HepG2 (cell line): Measurements from ENCODE around the gene GPR37L1. TPM values are rescaled to one million over a fixed set of nuclear protein-coding genes. Genes with fewer than 3 reads are reported as not detected.

Experiments
- ATAC-seq: fragments of 200-7000 bp; cut with Tn5 transposase; 3 replicates; pipeline ENCODE4 v1.9.1; 2020; ENCODE audit warnings: mild to moderate bottlenecking, moderate library complexity
- BruUV-seq: library from RNA; stranded (reverse); fragments of 400-500 nt; replicated peaks from 2 replicates; lab custom pipeline; 2021; lab: Mats Ljungman, UMichigan
- CTCF ChIA-PET: fragments of 300-600 bp; formaldehyde crosslinking; extraction: SDS; loops from one replicate; lab custom pipeline; 2021; ENCODE audit warnings: low total read pairs, inconsistent platforms, low intra/inter-chr PET ratio; lab: Yijun Ruan, JAX
- POLR2A ChIA-PET: fragments of 350-600 bp; sonication (Branson Sonifier 250); formaldehyde crosslinking; loops from one replicate; lab custom pipeline; 2020; ENCODE audit warnings: antibody characterized with exemption, inconsistent platforms; lab: Yijun Ruan, JAX
- DNase-seq: peaks from one replicate; pipeline ENCODE4 v3.0.0-alpha.2; 2015; ENCODE audit warnings: low spot score
- FAIRE-seq: peaks from 3 replicates; lab custom pipeline; 2011; peaks lifted over from hg19 to GRCh38; lab: Jason Lieb, UNC
- H2AFZ ChIP-seq: one replicate; pipeline ENCODE4 v1.6.1; 2011; ENCODE audit warnings: low read length, inconsistent platforms
- H3K27ac ChIP-seq: fragments of 300-600 bp; 3 replicates; pipeline ENCODE4 v1.8.0; 2011; ENCODE audit warnings: mixed run types, mild to moderate bottlenecking, mixed read lengths, low read length, inconsistent platforms; ENCODE audit not compliant: insufficient read depth; ENCODE audit errors: extremely low read length
- H3K27me3 ChIP-seq, 2 experiments: fragments of 200-600 bp in 1 of 2; 2 replicates in 1 of 2; 3 replicates in 1 of 2; pipeline versions ENCODE4 v1.6.0 to v1.8.0; 2011; ENCODE audit warnings: low read length in 2 of 2, mild to moderate bottlenecking in 2 of 2, moderate library complexity in 2 of 2, inconsistent platforms in 1 of 2; ENCODE audit not compliant: insufficient read depth in 2 of 2, control insufficient read depth in 1 of 2
- H3K36me3 ChIP-seq, 2 experiments: fragments of 200-600 bp in 1 of 2; replicated peaks in 1 of 2; 2 replicates in 1 of 2; 3 replicates in 1 of 2; pipeline versions ENCODE4 v1.5.1 to v1.8.0; 2011; ENCODE audit warnings: low read length in 2 of 2, inconsistent platforms in 1 of 2; ENCODE audit not compliant: insufficient read depth in 2 of 2, control insufficient read depth in 1 of 2
- H3K4me1 ChIP-seq: 2 replicates; pipeline ENCODE4 v1.5.1; 2012; ENCODE audit warnings: low read length, inconsistent platforms; ENCODE audit not compliant: insufficient read depth
- H3K4me2 ChIP-seq: 2 replicates; pipeline ENCODE4 v1.6.0; 2011; ENCODE audit warnings: low read depth, low read length, inconsistent platforms
- H3K4me3 ChIP-seq, 3 experiments: fragments of 200-600 bp in 1 of 3; sonication (generic), shearing (Covaris generic) in 1 of 3; replicated peaks in 1 of 3; 2 replicates each; pipeline ENCODE4 v1.5.1; 2011 to 2016; ENCODE audit warnings: low read length in 3 of 3, inconsistent platforms in 2 of 3, low read depth in 2 of 3, mild to moderate bottlenecking in 2 of 3, control low read depth in 1 of 3, mixed read lengths in 1 of 3; ENCODE audit not compliant: insufficient read depth in 1 of 3
- H3K79me2 ChIP-seq: one replicate; pipeline ENCODE4 v1.6.1; 2011; ENCODE audit warnings: low read length, inconsistent platforms; ENCODE audit not compliant: insufficient read depth
- H3K9ac ChIP-seq: 2 replicates; pipeline ENCODE4 v1.6.0; 2011; ENCODE audit warnings: mild to moderate bottlenecking, low read depth, low read length, inconsistent platforms; ENCODE audit not compliant: insufficient read depth
- H3K9me3 ChIP-seq: 2 replicates; pipeline ENCODE4 v1.5.1; 2012; ENCODE audit warnings: mild to moderate bottlenecking, low read length
- H4K20me1 ChIP-seq: 2 replicates; pipeline ENCODE4 v1.6.0; 2011; ENCODE audit warnings: inconsistent platforms, mild to moderate bottlenecking, low read length, moderate library complexity; ENCODE audit not compliant: insufficient read depth
- HNF1A ChIP-seq, 2 experiments: sonication (generic) in 1 of 2; formaldehyde crosslinking in 1 of 2; IDR thresholded peaks; 2 replicates each; pipeline versions ENCODE4 v1.4.0 to v1.6.1; 2016 to 2020; ENCODE audit warnings: borderline replicate concordance in 1 of 2, low read depth in 1 of 2, mild to moderate bottlenecking in 1 of 2, missing genetic modification reagents in 1 of 2
- WGBS: methylation state at CpG from one replicate; pipeline ENCODE4 v1.1.6; 2017; ENCODE audit warnings: low lambda C conversion rate; 5-methylcytosine and 5-hydroxymethylcytosine counted together
- in situ Hi-C: cut with HindIII; loops from 2 replicates; pipeline ENCODE4 v1.10.0; 2017; ENCODE audit warnings: low pct_unique_long_range_greater_than_20kb; ENCODE audit not compliant: extremely low pct_ligation_motif_present
- intact Hi-C: fragments of 100-400 bp; cut with micrococcal nuclease; formaldehyde crosslinking; loops from one replicate; pipeline ENCODE4 v1.10.0; 2022; ENCODE audit not compliant: unreplicated experiment
- polyA plus RNA-seq, 8 experiments: library from polyadenylated mRNA; depleted of rRNA in 3 of 8; stranded (reverse) in 7 of 8; unstranded in 1 of 8; fragments of >200 nt; fragmentation: Illumina TruSeq in 4 of 8; extraction: Trizol in 4 of 8; gene quantifications; 2 replicates each; pipeline versions ENCODE4 v1.2.1 to v1.2.3, GENCODE V29; 2011 to 2016; ENCODE audit warnings: low read depth in 4 of 8, missing spikeins in 1 of 8, mixed read lengths in 1 of 8; ENCODE audit not compliant: insufficient read depth in 1 of 8
- total RNA-seq, 5 experiments: library from RNA; depleted of rRNA; stranded (reverse); fragments of >200 nt; fragmentation: Illumina TruSeq; extraction: Trizol; gene quantifications; 2 replicates each; pipeline ENCODE4 v1.2.3, GENCODE V29; 2016; ENCODE audit warnings: low read depth in 1 of 5

The GPR37L1 gene
- total and polyA plus RNA-seq, 2 of the 13 experiments (the other 11 are each of a cell fraction or from before 2014, with no cell fraction given) = 0.13 TPM; not detected in 1

- intact Hi-C loops = no loop called here
Observed at GRCh38 chr1:202150187-202150586, 27.5 kb downstream of the GPR37L1 start.

More at GRCh38 chr1:202150187-202150586, 27.5 kb downstream of the GPR37L1 start:
- CTCF ChIA-PET = no interaction called here
- POLR2A ChIA-PET = no interaction called here
- no peaks in the 10 kb centered on the region for H3K36me3 ChIP-seq
- in situ Hi-C loops = no loop called here
- no peak overlapping the region for H3K4me2 ChIP-seq
- no peaks in the 10 kb centered on the region for H3K9me3 ChIP-seq
- no peak overlapping the region for H3K27ac ChIP-seq
- H3K79me2 ChIP-seq = no peaks in the 10 kb centered on the region
- H3K4me1 ChIP-seq = peaks cover 10% of the 10 kb centered on the region
- H3K4me3 ChIP-seq = no peak overlapping the region
- H3K27me3 ChIP-seq = peaks cover 0 to 57% of the 10 kb centered on the region in 2 experiments; a peak in 4 of 5 replicates
- H2AFZ ChIP-seq = no peak overlapping the region
- H3K9ac ChIP-seq = no peak overlapping the region
- no peaks in the 10 kb centered on the region for H4K20me1 ChIP-seq
- ATAC-seq (no peak), FAIRE-seq (no peak), DNase-seq (no peak)
- TF ChIP-seq HNF1A (IDR thresholded peaks at IDR 0.05; ENCODE audit: low read depth) (no peak), HNF1A (CRISPR knock-in tag; IDR thresholded peaks at IDR 0.05; ENCODE audit: borderline replicate concordance) (no peak)
- BruUV-seq = no TSS peak
- WGBS = 77% methylated on average over 9 of the region's 9 CpGs
